Retina (tissue), 1 donor: ENCODE results near the gene VPS35L.

Experiments used
- DNase-seq: peaks from one replicate; pipeline ENCODE4 v3.0.0-alpha.2; 2016

The VPS35L gene

GRCh38 chr16:19555186-19555937 is at the start of gene VPS35L:
TSS of gene VPS35L (plus strand) at chr16:19555703. CDS start at chr16:19555730, 27 bp downstream.
- DNase-seq: peak; percentile 99

GRCh38 chr16:19506965-19507364 is 48.5 kb upstream of the VPS35L start:
- DNase-seq: no peak

GRCh38 chr16:19507867-19508266 is 47.6 kb upstream of the VPS35L start:
- DNase-seq: no peak

- DNase-seq: no peak
Observed at GRCh38 chr16:19512297-19512696, 43.2 kb upstream of the VPS35L start.

- DNase-seq: no peak
Observed at GRCh38 chr16:19513377-19514053, 42.0 kb upstream of the VPS35L start.

- no peak for DNase-seq
Observed at GRCh38 chr16:19515757-19516156, 39.7 kb upstream of the VPS35L start.

GRCh38 chr16:19517424-19518089 is 37.9 kb upstream of the VPS35L start:
- no peak for DNase-seq

- no peak for DNase-seq
Observed at GRCh38 chr16:19518388-19518787, 37.1 kb upstream of the VPS35L start.

GRCh38 chr16:19520861-19521331 is 34.6 kb upstream of the VPS35L start:
- peak; percentile 16 for DNase-seq

- DNase-seq: peak; percentile 97
Observed at GRCh38 chr16:19521471-19522396, 33.8 kb upstream of the VPS35L start, which contains the start of gene GDE1. TSS of gene GDE1 (minus strand) at chr16:19522098. CDS start at chr16:19521964, 134 bp downstream.

- no peak for DNase-seq
Observed at GRCh38 chr16:19522397-19522732, 33.1 kb upstream of the VPS35L start.

- DNase-seq: no peak
Observed at GRCh38 chr16:19522760-19523159, 32.7 kb upstream of the VPS35L start.

GRCh38 chr16:19523184-19523558 is 32.3 kb upstream of the VPS35L start:
- no peak for DNase-seq

- peak; percentile 93 for DNase-seq
Observed at GRCh38 chr16:19523559-19524355, 31.7 kb upstream of the VPS35L start, which contains the start of gene CCP110. TSS of gene CCP110 (plus strand) at chr16:19523942. CDS start at chr16:19527882, 3,940 bp downstream.

GRCh38 chr16:19524356-19524615 is 31.2 kb upstream of the VPS35L start:
- DNase-seq: no peak

GRCh38 chr16:19524616-19525384 is 30.7 kb upstream of the VPS35L start:
- DNase-seq: peak; percentile 46

- no peak for DNase-seq
Observed at GRCh38 chr16:19525385-19525723, 30.1 kb upstream of the VPS35L start.

- DNase-seq: no peak
Observed at GRCh38 chr16:19527161-19527560, 28.3 kb upstream of the VPS35L start.

GRCh38 chr16:19528666-19529065 is 26.8 kb upstream of the VPS35L start:
- DNase-seq: no peak

GRCh38 chr16:19532601-19533000 is 22.9 kb upstream of the VPS35L start:
- DNase-seq: no peak
